ENCODE measurements around the gene NR2C2.

GRCh38 chr3:15045667-15046066, 98.3 kb downstream of the NR2C2 start:
- TF ChIP-seq, protein P1, sequence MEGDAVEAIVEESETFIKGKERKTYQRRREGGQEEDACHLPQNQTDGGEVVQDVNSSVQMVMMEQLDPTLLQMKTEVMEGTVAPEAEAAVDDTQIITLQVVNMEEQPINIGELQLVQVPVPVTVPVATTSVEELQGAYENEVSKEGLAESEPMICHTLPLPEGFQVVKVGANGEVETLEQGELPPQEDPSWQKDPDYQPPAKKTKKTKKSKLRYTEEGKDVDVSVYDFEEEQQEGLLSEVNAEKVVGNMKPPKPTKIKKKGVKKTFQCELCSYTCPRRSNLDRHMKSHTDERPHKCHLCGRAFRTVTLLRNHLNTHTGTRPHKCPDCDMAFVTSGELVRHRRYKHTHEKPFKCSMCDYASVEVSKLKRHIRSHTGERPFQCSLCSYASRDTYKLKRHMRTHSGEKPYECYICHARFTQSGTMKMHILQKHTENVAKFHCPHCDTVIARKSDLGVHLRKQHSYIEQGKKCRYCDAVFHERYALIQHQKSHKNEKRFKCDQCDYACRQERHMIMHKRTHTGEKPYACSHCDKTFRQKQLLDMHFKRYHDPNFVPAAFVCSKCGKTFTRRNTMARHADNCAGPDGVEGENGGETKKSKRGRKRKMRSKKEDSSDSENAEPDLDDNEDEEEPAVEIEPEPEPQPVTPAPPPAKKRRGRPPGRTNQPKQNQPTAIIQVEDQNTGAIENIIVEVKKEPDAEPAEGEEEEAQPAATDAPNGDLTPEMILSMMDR (IDR thresholded peaks at IDR 0.05), result no peak
- no peak for TF ChIP-seq POLR2A (IDR thresholded peaks at IDR 0.05)
